Hematopoietic multipotent progenitor cell treated with erythropoietin and hydrocortisone succinate and interleukin-3 and kit ligand, for 15 days (in vitro differentiated cells): ENCODE measurements around the gene BPIFB6.
"Not testable (repeated sequence)": the region's sequence is repeated elsewhere in the genome, so short reads cannot be mapped to it uniquely, and the experiment has no call there.

Experiments used
- DNase-seq: peaks from one replicate; pipeline ENCODE4 v3.0.0-alpha.2; 2015; ENCODE audit warnings: low spot score

The BPIFB6 gene

GRCh38 chr20:33030569-33030968, 879 bp upstream of the BPIFB6 start:
- DNase-seq = no peak

GRCh38 chr20:33032555-33032954, 1.1 kb downstream of the BPIFB6 start:
- no peak for DNase-seq

- DNase-seq = no peak
Observed at GRCh38 chr20:33033381-33033780, 1.9 kb downstream of the BPIFB6 start.

- no peak for DNase-seq
Observed at GRCh38 chr20:33034115-33034514, 2.7 kb downstream of the BPIFB6 start.

GRCh38 chr20:33034901-33035492, 3.5 kb downstream of the BPIFB6 start:
- DNase-seq = no peak

- no peak for DNase-seq
Observed at GRCh38 chr20:33037456-33037855, 6.0 kb downstream of the BPIFB6 start.

- no peak for DNase-seq
Observed at GRCh38 chr20:33038243-33038642, 6.8 kb downstream of the BPIFB6 start.

DNA sequence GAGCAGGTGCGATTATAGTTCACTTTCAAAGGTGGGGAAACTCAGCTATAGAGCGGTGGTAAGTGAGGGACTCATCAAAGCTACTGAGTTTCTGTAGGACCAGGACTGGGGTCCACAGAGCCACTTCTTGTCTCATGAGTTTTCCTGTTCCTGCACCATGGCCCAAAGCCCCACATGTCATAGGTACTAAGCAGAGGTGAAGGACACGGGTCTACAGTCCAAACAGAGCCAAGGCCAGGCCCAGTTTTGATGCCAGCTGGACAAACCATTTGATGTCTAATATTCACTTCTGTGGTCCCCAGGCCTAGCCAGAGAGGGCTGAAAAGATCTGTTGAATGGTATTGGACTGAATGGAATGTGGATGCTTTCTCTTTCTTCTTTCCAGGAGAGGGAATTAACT, 11.0 kb downstream of the BPIFB6 start:
- no peak for DNase-seq

DNA sequence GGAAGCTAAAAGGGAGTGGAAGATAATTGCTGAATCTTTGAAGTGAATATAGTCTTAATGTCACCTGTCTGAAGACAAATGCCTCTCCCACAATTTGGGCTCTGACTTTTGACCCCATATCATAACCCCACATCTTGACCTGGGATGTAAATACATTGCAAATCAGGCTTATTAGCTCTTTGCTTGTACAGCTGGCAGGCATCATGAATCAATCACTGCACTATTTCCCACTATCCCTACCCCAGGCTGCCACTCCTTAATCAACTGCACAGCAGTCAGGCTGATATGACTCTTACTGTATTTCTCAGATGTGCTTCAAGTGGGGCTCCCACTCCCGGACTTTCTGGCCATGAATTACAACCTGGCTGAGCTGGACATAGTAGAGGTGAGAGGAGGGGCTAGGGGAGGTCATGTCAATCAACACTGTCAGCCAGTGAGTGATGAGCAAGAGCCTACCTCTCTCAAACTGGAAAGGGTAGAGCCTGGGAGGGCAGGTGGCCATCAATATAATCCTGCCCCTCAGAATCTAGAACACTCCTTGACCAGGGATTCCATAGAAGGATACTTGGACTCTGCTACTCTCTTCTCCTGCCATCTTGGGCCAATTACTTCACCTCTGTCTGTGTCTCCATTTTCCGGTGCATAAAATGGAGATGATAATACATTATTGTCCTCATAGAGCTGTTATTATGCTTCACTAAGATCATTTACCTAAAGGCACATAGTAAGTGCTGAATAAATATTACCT, 11.7 kb downstream of the BPIFB6 start:
- no peak for DNase-seq

DNA sequence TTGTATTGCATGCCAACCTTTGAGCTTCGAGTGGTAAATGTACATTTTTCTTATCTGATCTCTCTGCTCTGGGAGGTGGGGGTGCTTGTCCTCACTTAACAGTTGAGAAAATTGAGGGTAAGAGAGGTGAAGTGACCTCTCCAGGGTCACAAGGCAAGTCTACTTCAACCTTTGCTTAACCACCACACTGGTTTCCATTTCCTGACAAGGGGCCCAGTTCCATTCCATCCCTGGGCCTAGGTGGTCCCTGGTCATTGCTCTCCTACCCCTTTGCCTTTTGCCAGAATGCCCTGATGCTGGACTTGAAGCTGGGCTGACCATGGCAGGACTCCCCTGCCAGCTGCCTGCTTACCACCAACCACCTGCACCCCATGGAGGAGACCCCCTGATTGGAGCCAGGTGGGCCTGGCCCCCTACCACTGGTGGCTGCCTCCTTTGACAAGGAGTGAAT, 12.3 kb downstream of the BPIFB6 start:
- DNase-seq = no peak

DNA sequence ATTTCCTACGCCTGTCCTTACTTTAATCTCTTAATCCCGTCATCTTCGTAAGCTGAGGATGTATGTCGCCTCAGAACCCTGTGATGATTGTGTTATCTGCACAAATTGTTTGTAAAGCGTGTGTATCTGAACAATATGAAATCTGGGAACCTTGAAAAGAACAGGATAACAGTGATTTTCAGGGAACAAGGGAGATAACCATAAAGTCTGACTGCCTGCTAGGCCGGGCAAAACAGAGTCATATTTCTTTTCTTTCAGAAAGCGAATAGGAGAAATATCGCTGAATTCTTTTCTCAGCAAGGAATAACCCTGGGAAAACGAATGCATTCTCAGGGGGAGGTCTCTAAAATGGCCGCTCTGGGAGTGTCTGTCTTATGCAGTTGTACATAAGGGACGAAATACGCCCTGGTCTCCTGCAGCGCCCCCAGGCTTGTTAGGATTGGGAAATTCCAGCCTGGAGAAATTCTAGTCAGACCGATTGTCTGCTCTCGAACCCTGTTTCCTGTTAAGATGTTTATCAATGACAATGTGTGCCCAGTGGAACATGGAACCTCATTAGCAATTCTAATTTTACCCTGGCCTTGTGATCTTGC, 13.8 kb downstream of the BPIFB6 start:
- DNase-seq = not testable (repeated sequence)

DNA sequence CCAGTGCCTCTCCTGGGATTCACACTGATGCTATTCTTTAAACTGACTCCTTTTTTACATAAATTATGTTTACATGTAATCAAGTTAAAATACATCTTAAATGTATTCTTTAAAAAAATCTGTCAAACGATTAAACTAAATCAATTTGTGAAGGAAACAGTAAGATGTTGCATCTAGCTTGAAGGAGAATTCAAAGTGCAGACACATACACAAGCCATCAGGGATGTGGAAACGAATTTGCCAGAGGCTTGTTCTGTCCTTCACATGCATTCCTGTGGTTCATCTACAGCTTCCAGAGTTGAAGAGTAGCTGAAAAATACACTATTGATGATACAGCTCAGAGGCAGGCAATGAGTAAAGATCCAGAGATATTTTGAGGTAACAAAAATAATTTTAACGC, 15.0 kb downstream of the BPIFB6 start:
- DNase-seq = no peak

GRCh38 chr20:33051333-33051732, 19.9 kb downstream of the BPIFB6 start:
- no peak for DNase-seq

DNA sequence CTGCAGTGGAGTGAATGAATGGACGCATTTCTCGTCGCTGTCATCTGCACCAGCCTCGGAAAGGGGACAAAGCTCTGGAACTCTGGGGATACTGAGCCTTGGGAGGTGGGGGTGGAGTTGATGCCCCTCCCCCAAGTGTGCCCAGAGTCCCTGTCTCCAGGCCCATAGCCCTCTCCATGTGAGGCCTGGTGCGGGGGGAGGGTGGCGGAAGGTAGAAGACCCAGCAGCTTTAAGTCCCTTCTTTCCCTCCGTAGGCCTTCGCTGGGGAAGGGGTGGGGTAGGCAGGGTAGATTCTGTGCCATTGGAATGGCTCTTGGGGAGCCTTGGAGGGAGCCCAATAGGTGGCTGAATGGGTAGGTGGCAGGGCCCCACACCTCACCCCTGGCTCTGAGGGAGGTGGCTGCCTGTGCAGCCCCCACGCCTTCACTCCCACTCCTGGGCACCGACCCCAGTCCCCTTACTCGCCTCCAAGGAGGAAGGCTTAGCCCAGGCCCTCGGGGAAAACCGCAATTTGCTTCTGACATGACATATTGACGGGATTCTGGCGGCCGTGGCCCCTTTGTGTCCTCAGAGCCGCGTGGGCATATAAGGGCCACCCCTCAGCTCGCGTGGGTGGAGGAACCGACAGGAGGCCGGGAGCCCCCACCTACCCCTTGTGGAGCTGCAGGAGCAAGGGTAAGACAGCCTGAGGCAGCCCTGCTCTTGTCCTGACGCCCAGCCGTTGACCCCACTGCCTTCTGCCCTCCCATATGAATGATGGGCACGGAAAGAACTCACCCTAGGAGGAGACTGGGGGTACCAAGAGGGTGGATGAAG, 22.1 kb downstream of the BPIFB6 start, which contains the start of gene BPIFB3:
TSS of gene BPIFB3 (plus strand) at position 613 of the 816 bp plus-strand sequence. CDS start 1,533 bp downstream, outside the sequence.
- DNase-seq = no peak

DNA sequence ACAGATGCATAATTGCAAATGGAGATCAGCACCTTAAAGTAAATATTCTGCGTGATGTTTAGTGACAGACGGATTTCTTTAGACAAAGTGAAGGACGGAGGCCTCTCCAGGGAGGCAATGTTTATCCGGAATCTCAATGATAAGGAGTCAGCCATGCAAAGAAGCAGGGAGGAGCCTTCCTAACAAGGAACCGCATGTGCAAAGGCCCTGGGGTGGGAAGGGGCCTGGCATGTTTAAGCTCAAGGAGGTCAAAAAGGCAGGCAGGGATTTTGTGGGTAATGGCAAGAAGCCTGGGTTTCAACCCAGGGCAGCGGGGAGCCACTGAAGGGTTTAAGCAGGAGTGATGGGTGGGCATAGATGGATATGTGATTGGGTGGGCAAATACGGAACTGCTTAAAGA, 22.9 kb downstream of the BPIFB6 start:
- no peak for DNase-seq

- DNase-seq = no peak
Observed at GRCh38 chr20:33054791-33055190, 23.3 kb downstream of the BPIFB6 start.

DNA sequence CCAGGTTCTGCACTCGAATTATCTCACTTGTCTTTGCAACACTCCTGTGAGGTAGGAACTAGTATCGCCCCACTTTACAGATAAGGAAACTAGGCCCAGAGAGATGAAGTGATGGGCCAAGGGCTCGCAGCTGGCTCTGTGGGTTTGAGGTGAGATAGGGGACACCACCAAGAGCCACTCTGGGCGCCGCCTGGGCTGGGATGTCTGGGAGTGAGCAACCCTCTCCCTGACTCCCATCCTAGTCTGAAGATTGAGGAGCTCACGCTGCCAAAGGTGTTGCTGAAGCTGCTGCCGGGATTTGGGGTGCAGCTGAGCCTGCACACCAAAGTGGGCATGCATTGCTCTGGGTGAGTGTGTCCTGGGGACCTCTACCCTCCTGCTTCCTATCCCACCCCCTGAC, 27.7 kb downstream of the BPIFB6 start:
- DNase-seq = no peak

DNA sequence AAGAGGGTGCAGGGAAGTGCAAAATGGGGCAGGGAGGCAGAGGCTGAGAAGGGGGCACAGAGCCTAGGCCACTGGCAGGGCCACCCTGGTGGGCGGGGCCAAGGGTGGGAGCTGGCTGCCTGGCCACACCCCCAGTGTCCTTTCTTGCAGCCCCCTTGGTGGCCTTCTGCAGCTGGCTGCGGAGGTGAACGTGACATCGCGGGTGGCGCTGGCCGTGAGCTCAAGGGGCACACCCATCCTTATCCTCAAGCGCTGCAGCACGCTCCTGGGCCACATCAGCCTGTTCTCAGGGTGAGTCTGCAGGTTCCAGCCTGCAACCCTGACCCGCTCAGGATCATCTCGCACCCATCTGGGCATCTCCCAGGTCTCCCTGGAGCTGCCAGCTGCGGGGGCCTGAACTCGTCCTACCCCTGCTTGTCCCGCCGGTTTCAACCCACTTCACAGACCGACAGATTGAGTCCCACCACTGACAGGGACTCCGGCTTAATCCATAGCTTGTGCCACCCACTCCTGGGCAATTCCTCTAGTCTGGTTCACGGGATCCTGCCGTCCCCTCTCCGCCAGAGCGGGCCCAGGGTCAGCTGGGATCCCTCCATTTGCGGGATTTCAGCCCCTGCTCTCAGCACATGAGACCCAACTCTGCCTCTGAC, 28.4 kb downstream of the BPIFB6 start:
- DNase-seq = no peak

DNA sequence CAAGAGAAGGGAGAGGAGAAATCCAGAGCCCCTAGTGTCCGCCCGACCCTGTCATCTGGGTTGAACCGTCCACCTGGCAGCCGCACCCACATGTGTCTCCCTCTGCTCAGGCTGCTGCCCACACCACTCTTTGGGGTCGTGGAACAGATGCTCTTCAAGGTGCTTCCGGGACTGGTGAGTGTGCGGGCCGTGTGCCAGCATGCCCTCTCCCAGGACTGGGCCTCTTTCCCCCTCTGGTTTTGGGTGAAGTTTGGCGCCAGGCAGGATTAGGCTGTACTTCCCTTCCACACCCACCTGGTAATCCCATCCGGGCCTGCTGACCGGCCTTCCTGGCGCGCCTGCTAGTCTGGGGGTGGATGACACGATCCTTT, 30.2 kb downstream of the BPIFB6 start:
- DNase-seq = no peak

- DNase-seq = no peak
Observed at GRCh38 chr20:33062105-33062824, 30.8 kb downstream of the BPIFB6 start.

DNA sequence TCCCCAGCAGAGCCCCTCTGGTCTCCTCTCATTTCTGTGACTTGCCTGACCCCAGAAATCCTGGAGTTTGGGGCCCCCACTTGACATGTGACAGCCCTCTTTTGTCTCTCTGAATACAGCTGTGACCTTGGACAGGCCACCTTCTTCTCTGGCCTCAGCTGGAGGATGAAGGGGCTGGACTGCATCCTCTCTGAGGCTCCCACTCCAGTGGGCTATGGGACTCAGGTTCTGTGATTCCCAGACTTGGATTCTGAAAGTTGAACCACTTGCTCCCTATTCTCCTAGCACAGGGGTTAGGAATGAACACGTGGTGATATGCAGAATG, 31.3 kb downstream of the BPIFB6 start:
- DNase-seq = no peak

DNA sequence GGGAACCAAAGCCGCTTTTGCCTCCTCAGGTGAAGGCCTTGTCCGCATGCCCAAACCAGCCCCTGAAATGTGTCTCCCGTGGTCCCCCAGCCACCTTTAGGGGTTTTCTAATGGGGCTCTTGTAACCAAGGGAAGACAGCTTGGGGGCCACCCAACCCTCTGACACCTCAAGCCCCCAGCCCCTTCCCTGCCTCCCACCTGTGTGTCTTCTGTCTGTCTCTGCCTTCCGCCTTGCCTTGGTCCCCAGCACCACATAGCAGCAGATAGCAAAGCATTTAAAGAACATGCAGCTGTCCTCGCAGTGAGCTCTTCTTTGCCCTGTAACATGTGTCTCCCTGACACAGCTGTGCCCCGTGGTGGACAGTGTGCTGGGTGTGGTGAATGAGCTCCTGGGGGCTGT, 31.8 kb downstream of the BPIFB6 start:
- no peak for DNase-seq
